ENCODE data around the gene ERN1. TPM values are rescaled to one million over a fixed set of nuclear protein-coding genes. Genes with fewer than 3 reads are reported as not detected.

The ERN1 gene
- total RNA-seq, 1 experiment from 2014 or later: 13.5 TPM

GRCh38 chr17:64160378-64160777 is 30.4 kb upstream of the ERN1 start:
- H3K79me2 ChIP-seq (ENCODE audit: low read length): no peaks in the 10 kb centered on the region
- intact Hi-C loops (cut with micrococcal nuclease): no loop called here
- ChIA-PET CTCF (no interaction called here), POLR2A (ENCODE audit: unreplicated experiment) (interaction anchor here (0.5 kb wide), 1 partner anchor 517 kb away, joined by 12 read pairs; no protein-coding TSS in a partner anchor)
- BruUV-seq (replicated peaks): no TSS peak
- no peak overlapping the region for H2AFZ ChIP-seq (ENCODE audit: low read length)
- no peaks in the 10 kb centered on the region for H3K9me2 ChIP-seq (replicated peaks; ENCODE audit: low read length)
- no peak for TF ChIP-seq EZH2 (IDR thresholded peaks at IDR 0.05; ENCODE audit: low read length, unreplicated experiment)
- no peak for TF ChIP-seq CTCF (conservative IDR thresholded peaks at IDR 0.05; ENCODE audit: low read depth, low read length)
- TF ChIP-seq EZH2phosphoT487 (IDR thresholded peaks at IDR 0.05; ENCODE audit: borderline replicate concordance, low read length): no peak
- H3K27me3 ChIP-seq (ENCODE audit: low read length): no peaks in the 10 kb centered on the region
- H4K20me1 ChIP-seq (ENCODE audit: low read length): no peaks in the 10 kb centered on the region
- H3F3A ChIP-seq (ENCODE audit: low read length, unreplicated experiment): no peaks in the 10 kb centered on the region
- no peak overlapping the region for H3K9ac ChIP-seq (ENCODE audit: low read length)
- no peak for ATAC-seq
- no peak overlapping the region for H3K4me2 ChIP-seq (ENCODE audit: low read length)
- no peak overlapping the region for H3K27ac ChIP-seq (ENCODE audit: low read length)
- H3K9me3 ChIP-seq (ENCODE audit: low read length): no peaks in the 10 kb centered on the region
- H3K4me3 ChIP-seq (ENCODE audit: low read length): no peak overlapping the region
- DNase-seq: no peak
- H3K36me3 ChIP-seq (ENCODE audit: low read depth, low read length): peaks cover 3% of the 10 kb centered on the region; the same call in 1 of the 2 replicates
- H3K4me1 ChIP-seq (ENCODE audit: insufficient read depth, low read length): peaks cover 21% of the 10 kb centered on the region

- intact Hi-C loops (cut with micrococcal nuclease): no loop called here
- no peak overlapping the region for H3K4me2 ChIP-seq (ENCODE audit: low read length)
- H3F3A ChIP-seq (ENCODE audit: low read length, unreplicated experiment): no peaks in the 10 kb centered on the region
- no TSS peak for BruUV-seq (replicated peaks)
- peaks cover 3% of the 10 kb centered on the region; the same call in 1 of the 2 replicates for H3K36me3 ChIP-seq (ENCODE audit: low read depth, low read length)
- ChIA-PET CTCF (no interaction called here), POLR2A (ENCODE audit: unreplicated experiment) (no interaction called here)
- no peaks in the 10 kb centered on the region for H3K27me3 ChIP-seq (ENCODE audit: low read length)
- no peak for ATAC-seq
- H3K4me1 ChIP-seq (ENCODE audit: insufficient read depth, low read length): peaks cover 21% of the 10 kb centered on the region
- no peaks in the 10 kb centered on the region for H3K79me2 ChIP-seq (ENCODE audit: low read length)
- H3K4me3 ChIP-seq (ENCODE audit: low read length): no peak overlapping the region
- DNase-seq: no peak
- H3K9ac ChIP-seq (ENCODE audit: low read length): no peak overlapping the region
- no peak for TF ChIP-seq EZH2 (IDR thresholded peaks at IDR 0.05; ENCODE audit: low read length, unreplicated experiment)
- TF ChIP-seq EZH2phosphoT487 (IDR thresholded peaks at IDR 0.05; ENCODE audit: borderline replicate concordance, low read length): no peak
- TF ChIP-seq CTCF (conservative IDR thresholded peaks at IDR 0.05; ENCODE audit: low read depth, low read length): no peak
- H4K20me1 ChIP-seq (ENCODE audit: low read length): no peaks in the 10 kb centered on the region
- H3K9me3 ChIP-seq (ENCODE audit: low read length): no peaks in the 10 kb centered on the region
- H2AFZ ChIP-seq (ENCODE audit: low read length): no peak overlapping the region
- no peaks in the 10 kb centered on the region for H3K9me2 ChIP-seq (replicated peaks; ENCODE audit: low read length)
- no peak overlapping the region for H3K27ac ChIP-seq (ENCODE audit: low read length)
These were observed 29.1 kb upstream of the ERN1 start for GRCh38 chr17:64158831-64159590.

GRCh38 chr17:64158406-64158805 is 28.5 kb upstream of the ERN1 start:
- TF ChIP-seq CTCF (conservative IDR thresholded peaks at IDR 0.05; ENCODE audit: low read depth, low read length) (no peak), EZH2phosphoT487 (IDR thresholded peaks at IDR 0.05; ENCODE audit: borderline replicate concordance, low read length) (no peak), EZH2 (IDR thresholded peaks at IDR 0.05; ENCODE audit: low read length, unreplicated experiment) (no peak)

More at GRCh38 chr17:64158406-64158805, 28.5 kb upstream of the ERN1 start:
- Histone ChIP-seq H3K9me2 (replicated peaks; ENCODE audit: low read length) (no peaks in the 10 kb centered on the region), H3K4me1 (ENCODE audit: insufficient read depth, low read length) (peaks cover 21% of the 10 kb centered on the region), H3K4me3 (ENCODE audit: low read length) (no peak overlapping the region), H3K27me3 (ENCODE audit: low read length) (no peaks in the 10 kb centered on the region), H4K20me1 (ENCODE audit: low read length) (no peaks in the 10 kb centered on the region), H3K4me2 (ENCODE audit: low read length) (no peak overlapping the region), H3K9ac (ENCODE audit: low read length) (no peak overlapping the region), H3K36me3 (ENCODE audit: low read depth, low read length) (peaks cover 3% of the 10 kb centered on the region; the same call in 1 of the 2 replicates), H3K27ac (ENCODE audit: low read length) (no peak overlapping the region), H3F3A (ENCODE audit: low read length, unreplicated experiment) (no peaks in the 10 kb centered on the region), H2AFZ (ENCODE audit: low read length) (no peak overlapping the region), H3K79me2 (ENCODE audit: low read length) (no peaks in the 10 kb centered on the region), H3K9me3 (ENCODE audit: low read length) (no peaks in the 10 kb centered on the region)
- ChIA-PET POLR2A (ENCODE audit: unreplicated experiment) (no interaction called here), CTCF (no interaction called here)
- ATAC-seq (no peak), DNase-seq (no peak)
- BruUV-seq (replicated peaks): no TSS peak
- intact Hi-C loops (cut with micrococcal nuclease): no loop called here

All from PC-3 (cell line).